Prostate gland (tissue), 2 donors: ENCODE data around the gene BUD31. TPM values are rescaled to one million over a fixed set of nuclear protein-coding genes. Genes with fewer than 3 reads are reported as not detected.
"Not testable (repeated sequence)": the region's sequence is repeated elsewhere in the genome, so short reads cannot be mapped to it uniquely, and the experiment has no call there.

Source experiments
- DNase-seq: peaks from one replicate; pipeline ENCODE4 v3.0.0-alpha.2; 2019; ENCODE audit warnings: low spot score
- H3K27ac ChIP-seq, 2 donors: fragments of 200-600 bp; sonication (generic); 2 replicates each; pipeline ENCODE4 v1.5.1; 2017 to 2019
- H3K27me3 ChIP-seq: fragments of 200-600 bp; sonication (generic); replicated peaks from 2 replicates; pipeline ENCODE4 v1.5.1; 2019; ENCODE audit not compliant: insufficient read depth
- H3K36me3 ChIP-seq, 2 donors: fragments of 200-600 bp; sonication (generic); 1 replicate in 1 of 2; 2 replicates in 1 of 2; pipeline versions ENCODE4 v1.5.1 to v1.8.1; 2017 to 2019
- H3K4me1 ChIP-seq: fragments of 200-600 bp; sonication (generic); replicated peaks from 2 replicates; pipeline ENCODE4 v1.5.1; 2019
- H3K4me3 ChIP-seq, 2 donors: fragments of 200-600 bp; sonication (generic); 2 replicates each; pipeline ENCODE4 v1.5.1; 2017 to 2019
- H3K9me3 ChIP-seq: fragments of 200-600 bp; sonication (generic); 2 replicates; pipeline ENCODE4 v1.5.1; 2017
- POLR2A ChIP-seq: fragments of 450-650 bp; IDR thresholded peaks from one replicate; pipeline ENCODE4 v1.6.1; 2016; ENCODE audit warnings: antibody characterized with exemption, mild to moderate bottlenecking
- POLR2AphosphoS5 ChIP-seq: sonication (generic); formaldehyde crosslinking; IDR thresholded peaks from one replicate; pipeline ENCODE4 v1.6.1; 2017; ENCODE audit warnings: antibody characterized with exemption
- WGBS: methylation state at CpG from one replicate; pipeline ENCODE4 v1.1.5; 2018; 5-methylcytosine and 5-hydroxymethylcytosine counted together
- intact Hi-C: fragments of 100-400 bp; cut with DNase I; formaldehyde crosslinking; loops from one replicate; pipeline ENCODE4 v1.14.2; 2022
- total RNA-seq, 2 donors: library from RNA; depleted of rRNA; stranded (reverse); fragments of >200 nt; gene quantifications; one replicate each; pipeline ENCODE4 v1.1.0, GENCODE V29; 2016
- TF ChIP-seq, protein P1 (sequence below), 4 experiments: fragments of 200-600 bp in 2 of 4; fragments of 450-650 bp in 2 of 4; sonication (generic) in 2 of 4; IDR thresholded peaks; 1 replicate in 3 of 4; 2 replicates in 1 of 4; pipeline ENCODE4 v1.5.1; 2016 to 2019; ENCODE audit warnings: antibody characterized with exemption in 4 of 4, mild to moderate bottlenecking in 2 of 4, moderate library complexity in 2 of 4

Gene BUD31
- total RNA-seq, 2 donors from 2014 or later = 73.8 to 78.3 TPM

DNA sequence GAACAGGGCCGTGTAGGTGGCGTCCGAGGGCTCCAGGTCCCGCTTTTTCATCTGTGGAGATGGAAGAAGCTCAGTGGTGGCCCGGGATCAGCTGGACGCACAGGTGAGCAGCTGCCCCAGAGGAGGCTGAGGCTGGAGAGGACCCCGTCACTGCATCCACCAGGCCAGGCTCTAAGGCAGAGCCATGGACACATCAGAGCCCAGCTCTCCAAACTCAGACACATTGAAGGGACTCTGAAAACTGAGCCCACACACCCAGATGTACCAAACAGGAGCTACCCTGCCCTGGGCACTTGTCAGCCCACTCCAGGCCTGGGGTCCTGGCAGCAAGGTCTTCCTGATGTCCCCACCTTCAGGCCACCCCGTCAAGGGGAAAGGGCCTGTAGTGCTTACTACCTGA lies 21.0 kb downstream of the BUD31 start:
- TF ChIP-seq POLR2A = no peak
- TF ChIP-seq, protein P1, sequence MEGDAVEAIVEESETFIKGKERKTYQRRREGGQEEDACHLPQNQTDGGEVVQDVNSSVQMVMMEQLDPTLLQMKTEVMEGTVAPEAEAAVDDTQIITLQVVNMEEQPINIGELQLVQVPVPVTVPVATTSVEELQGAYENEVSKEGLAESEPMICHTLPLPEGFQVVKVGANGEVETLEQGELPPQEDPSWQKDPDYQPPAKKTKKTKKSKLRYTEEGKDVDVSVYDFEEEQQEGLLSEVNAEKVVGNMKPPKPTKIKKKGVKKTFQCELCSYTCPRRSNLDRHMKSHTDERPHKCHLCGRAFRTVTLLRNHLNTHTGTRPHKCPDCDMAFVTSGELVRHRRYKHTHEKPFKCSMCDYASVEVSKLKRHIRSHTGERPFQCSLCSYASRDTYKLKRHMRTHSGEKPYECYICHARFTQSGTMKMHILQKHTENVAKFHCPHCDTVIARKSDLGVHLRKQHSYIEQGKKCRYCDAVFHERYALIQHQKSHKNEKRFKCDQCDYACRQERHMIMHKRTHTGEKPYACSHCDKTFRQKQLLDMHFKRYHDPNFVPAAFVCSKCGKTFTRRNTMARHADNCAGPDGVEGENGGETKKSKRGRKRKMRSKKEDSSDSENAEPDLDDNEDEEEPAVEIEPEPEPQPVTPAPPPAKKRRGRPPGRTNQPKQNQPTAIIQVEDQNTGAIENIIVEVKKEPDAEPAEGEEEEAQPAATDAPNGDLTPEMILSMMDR (IDR thresholded peaks at IDR 0.05) = no peak
- TF ChIP-seq POLR2AphosphoS5 = no peak
- intact Hi-C loops = no loop called here
- Histone ChIP-seq H3K4me3 (no peak overlapping the region), H3K4me1 (peaks cover 12% of the 10 kb centered on the region), H3K9me3 (no peaks in the 10 kb centered on the region), H3K27ac (no peak overlapping the region), H3K36me3 (peaks cover 10 to 15% of the 10 kb centered on the region in 2 donors), H3K27me3 (no peaks in the 10 kb centered on the region)
- WGBS = 92% methylated on average over 8 of the region's 8 CpGs
- DNase-seq = no peak

DNA sequence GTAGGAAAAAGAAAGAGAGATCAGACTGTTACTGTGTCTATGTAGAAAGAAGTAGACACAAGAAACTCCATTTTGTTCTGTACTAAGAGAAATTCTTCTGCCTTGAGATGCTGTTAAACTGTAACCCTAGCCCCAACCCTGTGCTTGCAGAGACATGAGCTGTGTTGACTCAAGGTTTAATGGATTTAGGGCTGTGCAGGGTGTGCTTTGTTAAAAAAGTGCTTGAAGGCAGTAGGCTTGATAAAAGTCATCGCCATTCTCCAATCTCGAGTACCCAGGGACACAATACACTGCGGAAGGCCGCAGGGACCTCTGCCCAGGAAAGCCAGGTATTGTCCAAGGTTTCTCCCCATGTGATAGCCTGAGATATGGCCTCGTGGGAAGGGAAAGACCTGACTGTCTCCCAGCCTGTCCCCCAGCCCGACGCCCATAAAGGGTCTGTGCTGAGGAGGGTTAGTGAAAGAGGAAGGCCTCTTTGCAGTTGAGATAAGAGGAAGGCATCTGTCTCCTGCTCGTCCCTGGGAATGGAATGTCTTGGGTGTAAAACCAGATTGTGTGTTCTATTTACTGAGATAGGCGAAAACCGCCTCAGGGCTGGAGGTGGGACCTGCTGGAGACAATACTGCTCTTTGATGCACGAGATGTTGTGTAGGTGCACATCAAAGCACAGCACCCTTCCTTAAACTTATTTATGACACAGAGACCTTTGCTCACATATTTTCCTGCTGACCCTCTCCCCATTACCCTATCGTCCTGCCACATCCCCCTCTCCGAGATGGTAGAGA lies 23.2 kb downstream of the BUD31 start:
- H3K36me3 ChIP-seq, H3K27me3 ChIP-seq, H3K9me3 ChIP-seq, intact Hi-C loops, H3K4me3 ChIP-seq: not testable (repeated sequence)
- 34% methylated on average over 13 of the region's 13 CpGs for WGBS
- Histone ChIP-seq H3K27ac (peak overlapping the region; percentile 34 to 52), H3K4me1 (peaks cover 12% of the 10 kb centered on the region)
- peak; percentile 69 for TF ChIP-seq POLR2AphosphoS5
- DNase-seq = peak; percentile 56

DNA sequence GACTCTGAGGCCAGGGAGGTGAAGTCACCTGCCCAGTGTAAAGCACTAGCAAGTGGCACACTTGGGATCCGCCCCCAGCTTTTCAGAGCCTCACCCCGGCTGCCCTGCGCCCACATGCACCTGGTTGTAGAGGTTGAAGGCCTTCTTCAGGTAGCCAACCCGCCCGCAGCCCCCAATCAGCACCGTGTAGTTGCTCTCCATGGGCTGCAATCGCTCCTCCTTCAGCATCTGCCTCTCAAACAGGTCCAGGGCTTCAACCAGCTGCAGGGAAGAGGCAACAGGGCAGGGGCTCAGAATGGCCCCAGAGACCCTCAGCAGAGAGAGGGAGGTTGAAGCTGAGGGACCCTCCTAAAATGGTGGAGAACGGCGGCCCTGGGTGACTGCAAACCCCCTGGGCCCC lies 24.4 kb downstream of the BUD31 start:
- peak overlapping the region; percentile 34 to 52 for H3K27ac ChIP-seq
- no peak for DNase-seq
- TF ChIP-seq POLR2A (no peak), POLR2AphosphoS5 (no peak)
- TF ChIP-seq, protein P1 (IDR thresholded peaks at IDR 0.05) = no peak
- no peaks in the 10 kb centered on the region for H3K27me3 ChIP-seq
- no peaks in the 10 kb centered on the region for H3K9me3 ChIP-seq
- H3K4me1 ChIP-seq = peaks cover 12% of the 10 kb centered on the region
- intact Hi-C loops = no loop called here
- H3K36me3 ChIP-seq = peaks cover 5 to 9% of the 10 kb centered on the region in 2 donors
- H3K4me3 ChIP-seq = no peak overlapping the region
- WGBS = 80% methylated on average over 9 of the region's 9 CpGs

DNA sequence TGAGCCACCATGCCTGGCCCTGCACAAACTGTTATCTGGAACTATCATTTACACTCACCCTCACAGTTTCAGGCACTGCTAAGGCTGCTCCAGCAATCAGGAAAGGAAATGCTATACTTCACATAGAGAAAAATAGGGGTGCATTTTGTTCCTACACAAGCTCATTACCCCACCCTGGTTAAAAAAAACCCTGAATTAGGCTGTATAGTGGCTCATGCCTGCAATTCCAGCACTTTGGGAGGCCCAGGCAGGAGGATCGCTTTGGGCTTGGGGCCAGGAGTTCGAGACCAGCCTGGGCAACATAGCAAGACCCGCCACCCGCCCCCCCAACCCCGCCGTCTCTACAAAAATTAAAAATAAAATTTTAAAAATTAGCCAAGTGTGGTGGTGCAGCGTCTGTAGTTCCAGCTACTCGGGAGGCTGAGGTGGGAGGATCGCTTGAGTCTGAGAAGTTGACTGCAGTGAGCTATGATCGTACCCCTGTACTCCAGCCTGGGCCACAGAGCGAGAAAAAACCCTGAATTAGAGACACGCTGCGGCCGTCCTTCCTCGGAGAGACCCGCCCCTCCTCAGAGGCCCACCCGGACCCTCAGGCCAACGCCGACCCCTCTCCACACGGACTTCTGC lies 29.3 kb downstream of the BUD31 start:
- no peak for DNase-seq
- intact Hi-C loops = no loop called here
- Histone ChIP-seq H3K27ac (peak overlapping the region; percentile 83 to 89), H3K9me3 (no peaks in the 10 kb centered on the region), H3K36me3 (no peaks in the 10 kb centered on the region), H3K4me3 (peak overlapping the region; percentile 92 to 93), H3K27me3 (no peaks in the 10 kb centered on the region), H3K4me1 (peaks cover 3% of the 10 kb centered on the region)
- WGBS = 13% methylated on average over 20 of the region's 20 CpGs
- TF ChIP-seq, protein P1 (IDR thresholded peaks at IDR 0.05) = no peak
- TF ChIP-seq POLR2AphosphoS5 (no peak), POLR2A (no peak)

DNA sequence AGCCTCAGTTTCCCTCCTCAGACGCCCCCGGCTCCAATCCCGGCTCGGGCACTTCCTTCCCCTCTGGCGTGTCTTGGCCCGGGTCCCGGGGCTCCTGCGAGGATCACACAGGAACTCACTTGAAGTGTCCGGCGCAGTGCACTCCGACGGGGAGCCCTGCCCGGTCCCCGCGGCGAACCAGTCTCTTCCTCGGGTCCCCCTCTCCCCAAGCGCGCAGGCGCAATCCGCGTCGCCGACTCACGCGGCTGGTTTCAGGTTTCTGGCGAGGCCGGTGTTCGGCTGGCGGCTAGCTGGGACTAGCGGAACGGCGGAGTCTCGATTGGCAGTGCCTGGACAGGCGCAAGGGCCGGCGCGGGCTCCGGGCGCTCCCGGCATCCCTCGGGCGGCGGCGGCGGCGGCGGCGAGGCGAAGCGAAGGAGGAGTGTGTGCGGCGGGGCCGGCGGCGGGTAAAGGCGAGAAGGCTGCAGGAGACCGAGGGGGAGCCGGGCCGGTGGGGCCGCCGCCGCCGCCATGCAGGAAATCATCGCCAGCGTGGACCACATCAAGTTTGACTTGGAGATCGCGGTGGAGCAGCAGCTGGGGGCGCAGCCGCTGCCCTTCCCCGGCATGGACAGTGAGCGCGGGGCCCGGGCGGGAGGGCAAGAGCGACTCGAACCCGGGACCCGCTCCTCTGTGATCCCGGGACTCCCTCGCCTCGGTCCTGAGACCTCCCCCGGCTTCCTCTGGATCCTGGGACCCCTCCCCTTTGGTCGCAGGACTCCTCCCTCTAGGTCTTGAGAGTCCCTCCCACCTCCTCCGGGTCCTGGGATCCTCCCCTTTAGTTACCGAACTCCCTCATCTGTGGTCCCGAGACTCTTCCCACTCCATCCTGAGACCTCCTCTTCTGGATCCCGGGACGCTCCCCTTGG lies 30.1 kb downstream of the BUD31 start, which contains the start of the genes CPSF4 and PTCD1:
CPSF4 (plus strand) TSS at position 371 of the 908 bp plus-strand sequence; CDS start at position 511, 140 bp downstream.
PTCD1 (minus strand) TSS at position 226 of the 908 bp plus-strand sequence. CDS start 3,556 bp downstream, outside the sequence.
- peaks cover 3% of the 10 kb centered on the region for H3K4me1 ChIP-seq
- no peaks in the 10 kb centered on the region for H3K36me3 ChIP-seq
- H3K4me3 ChIP-seq = peak within 1 kb of the TSS; percentile 92 to 93
- under 1% methylated on average over 89 of the region's 89 CpGs for WGBS
- intact Hi-C loops = no loop called here
- H3K27ac ChIP-seq = peak within 1 kb of the TSS; percentile 83 to 89
- no peaks in the 10 kb centered on the region for H3K27me3 ChIP-seq
- DNase-seq = peak; percentile 95
- TF ChIP-seq POLR2AphosphoS5 = peak; percentile 94
- peak; percentile 56 for TF ChIP-seq POLR2A
- TF ChIP-seq, protein P1 (IDR thresholded peaks at IDR 0.05) = no peak
- no peaks in the 10 kb centered on the region for H3K9me3 ChIP-seq
